WERI-Rb-1 (cell line): Measurements from ENCODE around the gene ATP8B4.

Source experiments
- DNase-seq: peaks from one replicate; pipeline ENCODE4 v3.0.0-alpha.2; 2020
- H3K27ac ChIP-seq: fragments of 250-450 bp; sonication (Bioruptor Pico); 2 replicates; pipeline ENCODE4 v1.5.1; 2020; ENCODE audit warnings: mild to moderate bottlenecking, moderate library complexity
- H3K27me3 ChIP-seq: fragments of 250-450 bp; sonication (Bioruptor Pico); 2 replicates; pipeline ENCODE4 v1.5.1; 2021; ENCODE audit warnings: mild to moderate bottlenecking, low read depth, moderate library complexity; ENCODE audit not compliant: insufficient read depth, severe bottlenecking
- H3K36me3 ChIP-seq: fragments of 250-450 bp; sonication (Bioruptor Pico); 2 replicates; pipeline ENCODE4 v1.5.1; 2020; ENCODE audit warnings: mild to moderate bottlenecking, moderate library complexity
- H3K4me3 ChIP-seq: 2 replicates; pipeline ENCODE4 v1.5.1; 2011; ENCODE audit warnings: low read depth, mild to moderate bottlenecking, control low read depth, low read length
- H3K9me3 ChIP-seq: fragments of 250-450 bp; sonication (Bioruptor Pico); 2 replicates; pipeline ENCODE4 v1.5.1; 2021; ENCODE audit warnings: mild to moderate bottlenecking, moderate library complexity; ENCODE audit not compliant: severe bottlenecking
- TF ChIP-seq, protein P1 (sequence below): IDR thresholded peaks from 2 replicates; pipeline ENCODE4 v1.5.1; 2011; ENCODE audit warnings: low read depth, mild to moderate bottlenecking, control low read depth, inconsistent platforms, low read length

ATP8B4 gene

DNA sequence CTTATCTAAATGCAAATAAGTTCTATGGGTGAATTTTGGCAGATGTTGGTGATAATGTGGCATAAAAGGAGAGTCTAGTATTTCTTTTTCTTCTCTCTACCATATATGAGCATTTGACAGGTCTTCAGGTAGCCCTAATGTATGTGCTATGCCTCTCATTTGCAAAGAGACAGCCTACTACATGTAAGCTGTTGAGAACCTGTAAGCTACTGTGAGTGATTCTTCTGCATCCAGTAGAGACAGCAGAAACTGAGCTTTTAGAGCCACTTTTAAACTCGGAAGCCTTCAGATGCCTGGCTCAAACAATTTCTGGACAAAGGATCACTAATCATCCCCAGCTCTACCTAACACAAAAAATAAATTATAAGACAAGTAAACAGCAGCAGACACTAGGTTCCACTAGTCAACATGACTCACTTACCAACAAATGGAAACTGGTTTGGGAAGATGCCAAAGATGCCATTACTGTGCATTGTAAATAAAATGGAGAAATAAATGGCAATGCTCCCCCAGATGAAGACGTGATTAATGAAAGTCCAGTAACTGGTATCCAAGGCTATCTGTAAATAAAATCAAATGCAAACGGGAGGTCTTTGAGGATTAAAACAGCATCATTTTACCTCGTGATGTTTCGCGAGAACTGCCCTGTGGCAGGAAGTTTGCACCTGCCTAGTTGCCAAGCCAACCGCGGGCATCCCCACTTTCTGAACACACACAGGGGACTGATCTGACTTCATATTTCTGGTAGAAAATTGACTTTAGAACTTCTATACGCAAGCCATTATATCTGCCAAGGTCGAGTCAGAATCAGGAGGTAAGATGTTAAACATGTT, 252.9 kb downstream of the ATP8B4 start:
- H3K36me3 ChIP-seq: no peaks in the 10 kb centered on the region
- H3K27me3 ChIP-seq: no peaks in the 10 kb centered on the region
- no peak overlapping the region for H3K4me3 ChIP-seq
- TF ChIP-seq, protein P1, sequence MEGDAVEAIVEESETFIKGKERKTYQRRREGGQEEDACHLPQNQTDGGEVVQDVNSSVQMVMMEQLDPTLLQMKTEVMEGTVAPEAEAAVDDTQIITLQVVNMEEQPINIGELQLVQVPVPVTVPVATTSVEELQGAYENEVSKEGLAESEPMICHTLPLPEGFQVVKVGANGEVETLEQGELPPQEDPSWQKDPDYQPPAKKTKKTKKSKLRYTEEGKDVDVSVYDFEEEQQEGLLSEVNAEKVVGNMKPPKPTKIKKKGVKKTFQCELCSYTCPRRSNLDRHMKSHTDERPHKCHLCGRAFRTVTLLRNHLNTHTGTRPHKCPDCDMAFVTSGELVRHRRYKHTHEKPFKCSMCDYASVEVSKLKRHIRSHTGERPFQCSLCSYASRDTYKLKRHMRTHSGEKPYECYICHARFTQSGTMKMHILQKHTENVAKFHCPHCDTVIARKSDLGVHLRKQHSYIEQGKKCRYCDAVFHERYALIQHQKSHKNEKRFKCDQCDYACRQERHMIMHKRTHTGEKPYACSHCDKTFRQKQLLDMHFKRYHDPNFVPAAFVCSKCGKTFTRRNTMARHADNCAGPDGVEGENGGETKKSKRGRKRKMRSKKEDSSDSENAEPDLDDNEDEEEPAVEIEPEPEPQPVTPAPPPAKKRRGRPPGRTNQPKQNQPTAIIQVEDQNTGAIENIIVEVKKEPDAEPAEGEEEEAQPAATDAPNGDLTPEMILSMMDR: no peak
- DNase-seq: no peak
- H3K27ac ChIP-seq: no peak overlapping the region
- H3K9me3 ChIP-seq: no peaks in the 10 kb centered on the region

DNA sequence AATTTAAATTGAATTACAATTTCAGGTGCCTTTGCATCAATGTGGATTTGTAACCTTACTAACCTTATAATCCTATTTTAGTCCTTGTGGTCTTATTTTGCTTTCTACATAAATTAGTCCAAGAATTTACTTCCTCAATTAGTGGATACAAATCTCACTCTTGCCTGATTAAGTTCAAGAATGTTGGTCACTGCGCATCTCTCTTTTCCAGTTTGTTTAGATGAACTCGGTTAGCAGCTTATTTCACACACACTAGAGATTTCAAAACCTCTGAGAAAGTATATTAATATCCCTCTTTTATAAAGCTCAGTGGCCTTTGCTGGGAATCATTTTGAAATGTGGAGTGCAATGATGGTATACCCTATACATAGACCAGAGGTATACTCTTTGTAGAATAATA, 254.8 kb downstream of the ATP8B4 start:
- DNase-seq: no peak
- no peaks in the 10 kb centered on the region for H3K27me3 ChIP-seq
- TF ChIP-seq, protein P1: no peak
- no peaks in the 10 kb centered on the region for H3K36me3 ChIP-seq
- H3K4me3 ChIP-seq: no peak overlapping the region
- H3K9me3 ChIP-seq: no peaks in the 10 kb centered on the region
- H3K27ac ChIP-seq: no peak overlapping the region

DNA sequence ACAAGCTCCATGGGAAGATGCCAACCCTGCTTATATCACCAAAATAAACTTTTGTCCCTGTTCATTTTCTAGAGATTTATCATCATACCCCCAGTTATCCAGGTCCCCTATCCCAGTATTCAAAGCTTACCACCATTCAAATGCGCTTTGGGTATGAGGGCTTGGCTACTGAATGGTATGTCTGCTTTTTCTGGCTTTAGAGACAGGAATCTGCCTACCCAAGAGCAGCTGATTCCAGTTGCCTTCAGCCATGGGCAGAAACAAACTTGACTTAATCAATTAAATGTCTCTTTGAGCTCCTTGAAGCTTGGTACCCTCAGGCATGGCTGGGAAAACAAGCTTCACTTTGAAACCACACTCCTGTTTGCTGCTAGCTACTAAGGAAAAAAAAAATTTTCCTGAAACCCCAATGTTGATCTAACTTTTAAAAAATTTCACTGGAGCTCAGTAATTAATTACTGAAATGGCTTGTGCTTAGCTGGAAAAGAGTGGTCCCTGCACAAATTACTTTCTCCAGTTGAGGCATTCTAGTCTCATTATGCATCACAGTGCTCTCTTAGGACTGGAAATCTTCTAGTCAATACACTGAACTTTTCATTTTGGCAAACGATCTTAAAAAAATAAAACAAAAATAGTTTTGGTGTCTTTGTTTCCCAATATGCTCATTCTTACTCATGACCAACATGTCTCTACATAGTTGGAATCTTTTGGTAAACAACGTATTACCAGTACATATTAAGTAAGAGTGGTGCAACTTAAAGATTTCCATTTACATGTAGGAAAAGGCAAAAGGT, 255.4 kb downstream of the ATP8B4 start:
- no peak for DNase-seq

DNA sequence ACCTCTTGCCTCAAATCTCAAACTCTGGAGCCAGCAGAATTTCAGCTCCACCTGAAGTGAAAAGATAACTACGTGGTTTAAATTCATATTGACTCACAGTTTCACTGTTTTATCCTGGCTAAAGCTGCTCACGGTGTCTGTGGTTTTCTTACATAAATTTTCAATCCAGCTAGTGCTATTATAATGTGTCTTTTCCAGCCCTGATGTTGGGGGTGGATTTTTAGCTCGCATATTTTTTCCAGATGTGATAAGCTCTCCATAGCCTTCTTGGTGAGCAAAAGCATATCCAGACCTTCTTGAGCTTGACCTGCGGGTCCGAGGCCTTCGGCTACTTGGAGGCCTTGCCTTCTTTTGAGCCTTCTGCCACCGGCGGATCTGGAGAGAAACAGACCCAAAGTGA, 258.9 kb downstream of the ATP8B4 start:
- TF ChIP-seq, protein P1: no peak
- H3K9me3 ChIP-seq: no peaks in the 10 kb centered on the region
- no peaks in the 10 kb centered on the region for H3K27me3 ChIP-seq
- H3K36me3 ChIP-seq: no peaks in the 10 kb centered on the region
- no peak overlapping the region for H3K4me3 ChIP-seq
- H3K27ac ChIP-seq: no peak overlapping the region
- DNase-seq: no peak

More for the DNA sequence above, 255.4 kb downstream of the ATP8B4 start:
- TF ChIP-seq, protein P1: no peak
- no peaks in the 10 kb centered on the region for H3K9me3 ChIP-seq
- no peaks in the 10 kb centered on the region for H3K36me3 ChIP-seq
- H3K27ac ChIP-seq: no peak overlapping the region
- H3K27me3 ChIP-seq: no peaks in the 10 kb centered on the region
- no peak overlapping the region for H3K4me3 ChIP-seq

DNA sequence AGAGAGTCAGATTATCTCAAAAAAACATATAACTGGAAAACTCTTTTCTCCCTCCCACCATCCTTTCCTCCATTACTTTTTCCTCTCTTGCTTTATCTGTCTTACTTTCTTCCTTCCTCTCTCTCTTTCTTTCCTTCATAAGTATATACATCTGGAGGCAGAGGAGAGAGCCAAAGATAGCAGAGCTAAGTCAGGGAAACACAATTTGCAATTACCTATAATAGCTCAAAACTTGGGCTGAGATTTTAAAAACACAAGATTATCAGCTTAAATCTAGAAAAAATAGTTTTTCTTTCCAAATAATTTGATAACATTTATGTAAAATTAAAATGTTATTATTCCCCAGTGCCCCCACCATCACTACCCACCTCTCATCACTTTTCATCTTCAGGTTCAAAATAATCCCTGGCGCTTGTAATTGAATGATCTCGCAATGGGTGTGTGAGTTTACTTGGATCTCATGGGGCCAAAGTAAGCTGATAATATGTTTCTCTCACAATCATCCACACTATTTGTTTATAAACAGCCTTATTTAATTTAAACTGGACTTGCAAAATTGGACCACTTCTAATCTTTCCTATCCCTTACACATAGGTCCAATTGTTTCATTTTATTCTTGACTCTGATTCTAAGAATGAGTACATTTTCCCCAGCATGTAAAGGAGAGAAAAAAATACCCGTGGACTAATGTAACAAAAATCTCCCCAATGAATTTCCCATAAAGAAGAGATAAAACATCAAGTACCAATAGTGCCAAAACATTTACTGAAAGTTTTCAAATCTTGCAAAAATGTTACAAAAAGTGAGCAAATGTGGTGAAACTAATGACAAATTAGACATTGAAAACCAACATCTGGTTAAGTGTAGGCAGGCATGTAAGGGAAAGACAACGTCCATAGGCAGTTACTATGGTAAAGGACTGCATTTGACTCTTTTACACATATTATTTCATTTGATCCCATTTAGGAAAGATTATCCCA, 261.2 kb downstream of the ATP8B4 start:
- TF ChIP-seq, protein P1: no peak
- H3K4me3 ChIP-seq: no peak overlapping the region
- no peak overlapping the region for H3K27ac ChIP-seq
- H3K9me3 ChIP-seq: no peaks in the 10 kb centered on the region
- no peak for DNase-seq
- no peaks in the 10 kb centered on the region for H3K36me3 ChIP-seq
- H3K27me3 ChIP-seq: no peaks in the 10 kb centered on the region
